ENCODE results near the gene NAPG.
"Not testable (repeated sequence)": the region's sequence is repeated elsewhere in the genome, so short reads cannot be mapped to it uniquely, and the experiment has no call there.

- not testable (repeated sequence) for TF ChIP-seq POLR2A, CTCF (IDR thresholded peaks at IDR 0.05)
Measured at GRCh38 chr18:10569941-10570340, 44.1 kb downstream of the NAPG start.
